NB4 (cell line): Measurements from ENCODE around the gene RANBP1.

Source experiments
- DNase-seq: peaks from one replicate; pipeline ENCODE4 v3.0.0; 2010; ENCODE audit warnings: low read depth
- H3K4me3 ChIP-seq: one replicate; pipeline ENCODE4 v1.5.1; 2011; ENCODE audit warnings: mild to moderate bottlenecking, low read depth, low read length, moderate library complexity
- CTCF ChIP-seq: IDR thresholded peaks from one replicate; pipeline ENCODE4 v1.5.1; 2012; ENCODE audit warnings: low read depth, low read length
- MAX ChIP-seq: IDR thresholded peaks from 2 replicates; pipeline ENCODE4 v1.6.1; 2011; ENCODE audit warnings: low read depth, low read length
- MYC ChIP-seq: IDR thresholded peaks from 2 replicates; pipeline ENCODE4 v1.6.1; 2011; ENCODE audit warnings: low read depth, low read length
- POLR2A ChIP-seq: IDR thresholded peaks from 2 replicates; pipeline ENCODE4 v1.6.1; 2011; ENCODE audit warnings: mild to moderate bottlenecking; ENCODE audit not compliant: insufficient read length; ENCODE audit errors: extremely low read depth

RANBP1 gene

GRCh38 chr22:20173772-20174171, 57.9 kb downstream of the RANBP1 start:
- no peak for TF ChIP-seq MYC
- no peak for TF ChIP-seq POLR2A
- TF ChIP-seq CTCF: no peak
- TF ChIP-seq MAX: no peak
- no peak overlapping the region for H3K4me3 ChIP-seq
- DNase-seq: no peak

- peak; percentile 32 for DNase-seq
Observed at GRCh38 chr22:20174785-20175596, 59.1 kb downstream of the RANBP1 start.

GRCh38 chr22:20175597-20175900, 59.6 kb downstream of the RANBP1 start:
- no peak overlapping the region for H3K4me3 ChIP-seq
- DNase-seq: peak; percentile 34
- TF ChIP-seq MAX: no peak
- no peak for TF ChIP-seq MYC
- TF ChIP-seq CTCF: no peak
- TF ChIP-seq POLR2A: no peak

More at GRCh38 chr22:20174785-20175596, 59.1 kb downstream of the RANBP1 start:
- TF ChIP-seq MYC (no peak), CTCF (peak; percentile 13)
- no peak overlapping the region for H3K4me3 ChIP-seq

GRCh38 chr22:20176421-20177085, 60.6 kb downstream of the RANBP1 start:
- H3K4me3 ChIP-seq: no peak overlapping the region
- no peak for DNase-seq
- TF ChIP-seq POLR2A: no peak
